ENCODE measurements around the gene SSH2. TPM values are rescaled to one million over a fixed set of nuclear protein-coding genes. Genes with fewer than 3 reads are reported as not detected.
"Not testable (repeated sequence)": the region's sequence is repeated elsewhere in the genome, so short reads cannot be mapped to it uniquely, and the experiment has no call there.

The SSH2 gene
- total RNA-seq, 2 experiments from 2014 or later: 32.6 to 36.1 TPM

GRCh38 chr17:29903471-29903870 is 26.6 kb downstream of the SSH2 start:
- no peak for DNase-seq
- peaks cover 9% of the 10 kb centered on the region for H3K9me3 Mint-ChIP-seq (ENCODE audit: low read depth)
- CTCF ChIA-PET: interaction anchor here (0.6 to 1.8 kb wide), 3 partner anchors 11 to 788 kb away, joined by 3 to 6 read pairs (median 5); no protein-coding TSS in a partner anchor
- no peaks in the 10 kb centered on the region for H3K27me3 Mint-ChIP-seq
- POLR2A ChIA-PET: no interaction called here
- H3K27ac Mint-ChIP-seq: no peak overlapping the region
- H3K36me3 Mint-ChIP-seq (ENCODE audit: low read depth): peaks cover 12% of the 10 kb centered on the region
- no peak for ATAC-seq
- intact Hi-C loops (cut with DNase I, micrococcal nuclease): no loop called here
- H3K4me1 Mint-ChIP-seq: peaks cover 33% of the 10 kb centered on the region
- no peak overlapping the region for H3K4me3 Mint-ChIP-seq

- H3K27ac Mint-ChIP-seq; H3K4me3 Mint-ChIP-seq; H3K36me3 Mint-ChIP-seq (ENCODE audit: low read depth); intact Hi-C loops (cut with DNase I, micrococcal nuclease); CTCF ChIA-PET; DNase-seq; H3K27me3 Mint-ChIP-seq; ATAC-seq; POLR2A ChIA-PET; H3K9me3 Mint-ChIP-seq (ENCODE audit: low read depth): not testable (repeated sequence)
- peaks cover 20% of the 10 kb centered on the region for H3K4me1 Mint-ChIP-seq
Measured at GRCh38 chr17:29897136-29897535, 32.9 kb downstream of the SSH2 start.

GRCh38 chr17:29892201-29892600 is 37.8 kb downstream of the SSH2 start:
- H3K4me3 Mint-ChIP-seq: no peak overlapping the region
- CTCF ChIA-PET: interaction anchor here (1.0 to 1.2 kb wide), 2 partner anchors 12 to 21 kb away, joined by 4 to 5 read pairs; no protein-coding TSS in a partner anchor
- DNase-seq (no peak), ATAC-seq (no peak)
- intact Hi-C loops (cut with DNase I, micrococcal nuclease): no loop called here
- H3K27me3 Mint-ChIP-seq: no peaks in the 10 kb centered on the region
- no peak overlapping the region for H3K27ac Mint-ChIP-seq
- POLR2A ChIA-PET: no interaction called here
- H3K9me3 Mint-ChIP-seq (ENCODE audit: low read depth): peaks cover 5% of the 10 kb centered on the region
- H3K36me3 Mint-ChIP-seq (ENCODE audit: low read depth): peaks cover 10% of the 10 kb centered on the region
- H3K4me1 Mint-ChIP-seq: peaks cover 22% of the 10 kb centered on the region

- H3K36me3 Mint-ChIP-seq (ENCODE audit: low read depth): peaks cover 10% of the 10 kb centered on the region
- no peaks in the 10 kb centered on the region for H3K27me3 Mint-ChIP-seq
- H3K4me1 Mint-ChIP-seq: peaks cover 22% of the 10 kb centered on the region
- ChIA-PET CTCF (interaction anchor here (0.6 to 0.9 kb wide), 2 partner anchors 15 to 22 kb away, joined by 3 read pairs; no protein-coding TSS in a partner anchor), POLR2A (interaction anchor here (0.6 kb wide), 1 partner anchor 40 kb away, joined by 8 read pairs; no protein-coding TSS in a partner anchor)
- H3K9me3 Mint-ChIP-seq (ENCODE audit: low read depth): peaks cover 5% of the 10 kb centered on the region
- no peak overlapping the region for H3K27ac Mint-ChIP-seq
- no peak overlapping the region for H3K4me3 Mint-ChIP-seq
- intact Hi-C loops (cut with DNase I, micrococcal nuclease): no loop called here
- no peak for DNase-seq
- ATAC-seq: no peak
Measured at GRCh38 chr17:29891131-29891530, 38.9 kb downstream of the SSH2 start.

GRCh38 chr17:29885031-29885640 is 44.9 kb downstream of the SSH2 start:
- Mint-ChIP-seq H3K27me3 (no peaks in the 10 kb centered on the region), H3K27ac (no peak overlapping the region), H3K4me1 (peaks cover 18% of the 10 kb centered on the region), H3K36me3 (ENCODE audit: low read depth) (peaks cover 3% of the 10 kb centered on the region), H3K4me3 (no peak overlapping the region), H3K9me3 (ENCODE audit: low read depth) (no peaks in the 10 kb centered on the region)
- ATAC-seq: no peak
- no peak for DNase-seq
- POLR2A ChIA-PET: no interaction called here
- CTCF ChIA-PET: interaction anchor here (0.9 to 1.2 kb wide), 2 partner anchors 46 to 77 kb away, joined by 4 to 5 read pairs; no protein-coding TSS in a partner anchor
- intact Hi-C loops (cut with DNase I, micrococcal nuclease): no loop called here

GRCh38 chr17:29883497-29883896 is 46.5 kb downstream of the SSH2 start:
- POLR2A ChIA-PET: no interaction called here
- H3K4me1 Mint-ChIP-seq: peaks cover 20% of the 10 kb centered on the region
- H3K36me3 Mint-ChIP-seq (ENCODE audit: low read depth): peaks cover 2% of the 10 kb centered on the region
- no peak overlapping the region for H3K27ac Mint-ChIP-seq
- H3K4me3 Mint-ChIP-seq: no peak overlapping the region
- CTCF ChIA-PET: no interaction called here
- no peak for ATAC-seq
- DNase-seq: no peak
- intact Hi-C loops (cut with DNase I, micrococcal nuclease): no loop called here
- H3K9me3 Mint-ChIP-seq (ENCODE audit: low read depth): no peaks in the 10 kb centered on the region
- H3K27me3 Mint-ChIP-seq: no peaks in the 10 kb centered on the region

- no peaks in the 10 kb centered on the region for H3K27me3 Mint-ChIP-seq
- CTCF ChIA-PET: interaction anchor here (1.3 kb wide), 1 partner anchor 49 kb away, joined by 3 read pairs; no protein-coding TSS in a partner anchor
- peaks cover 7% of the 10 kb centered on the region for H3K36me3 Mint-ChIP-seq (ENCODE audit: low read depth)
- H3K9me3 Mint-ChIP-seq (ENCODE audit: low read depth): no peaks in the 10 kb centered on the region
- no peak for ATAC-seq
- no peak overlapping the region for H3K27ac Mint-ChIP-seq
- no peak for DNase-seq
- POLR2A ChIA-PET: no interaction called here
- H3K4me1 Mint-ChIP-seq: peaks cover 24% of the 10 kb centered on the region
- no peak overlapping the region for H3K4me3 Mint-ChIP-seq
- intact Hi-C loops (cut with DNase I, micrococcal nuclease): no loop called here
Measured at GRCh38 chr17:29881256-29881655, 48.8 kb downstream of the SSH2 start.

- ChIA-PET CTCF (interaction anchor here (0.6 kb wide), 1 partner anchor 51 kb away, joined by 3 read pairs; no protein-coding TSS in a partner anchor), POLR2A (interaction anchor here (0.7 kb wide), 1 partner anchor 55 kb away, joined by 3 read pairs; no protein-coding TSS in a partner anchor)
- no peak for DNase-seq
- Mint-ChIP-seq H3K9me3 (ENCODE audit: low read depth) (no peaks in the 10 kb centered on the region), H3K4me3 (no peak overlapping the region), H3K27ac (no peak overlapping the region), H3K36me3 (ENCODE audit: low read depth) (peaks cover 5% of the 10 kb centered on the region), H3K4me1 (peaks cover 30% of the 10 kb centered on the region), H3K27me3 (no peaks in the 10 kb centered on the region)
- ATAC-seq: no peak
- intact Hi-C loops (cut with DNase I, micrococcal nuclease): no loop called here
Measured at GRCh38 chr17:29880031-29880430, 50.0 kb downstream of the SSH2 start.

- ChIA-PET POLR2A (no interaction called here), CTCF (interaction anchor here (1.1 kb wide), 1 partner anchor 10 kb away, joined by 3 read pairs; no protein-coding TSS in a partner anchor)
- Mint-ChIP-seq H3K4me1 (peaks cover 16% of the 10 kb centered on the region), H3K27ac (no peak overlapping the region), H3K4me3 (no peak overlapping the region), H3K27me3 (no peaks in the 10 kb centered on the region), H3K36me3 (ENCODE audit: low read depth) (peaks cover 5% of the 10 kb centered on the region), H3K9me3 (ENCODE audit: low read depth) (no peaks in the 10 kb centered on the region)
- ATAC-seq: peak; percentile 83
- no peak for DNase-seq
- intact Hi-C loops (cut with DNase I, micrococcal nuclease): no loop called here
Measured at GRCh38 chr17:29874931-29875596, 55.0 kb downstream of the SSH2 start.

GRCh38 chr17:29874358-29874757 is 55.7 kb downstream of the SSH2 start:
- H3K27me3 Mint-ChIP-seq; H3K36me3 Mint-ChIP-seq (ENCODE audit: low read depth); intact Hi-C loops (cut with DNase I, micrococcal nuclease); H3K9me3 Mint-ChIP-seq (ENCODE audit: low read depth); H3K4me3 Mint-ChIP-seq; DNase-seq; ATAC-seq; POLR2A ChIA-PET; H3K27ac Mint-ChIP-seq: not testable (repeated sequence)
- peaks cover 14% of the 10 kb centered on the region for H3K4me1 Mint-ChIP-seq
- CTCF ChIA-PET: interaction anchor here (0.6 to 1.2 kb wide), 3 partner anchors 9 to 391 kb away, joined by 3 to 7 read pairs (median 3); no protein-coding TSS in a partner anchor

GRCh38 chr17:29873476-29873875 is 56.6 kb downstream of the SSH2 start:
- H3K27me3 Mint-ChIP-seq: no peaks in the 10 kb centered on the region
- intact Hi-C loops (cut with DNase I, micrococcal nuclease): no loop called here
- peaks cover 19% of the 10 kb centered on the region for H3K4me1 Mint-ChIP-seq
- no peak overlapping the region for H3K4me3 Mint-ChIP-seq
- ATAC-seq (no peak), DNase-seq (no peak)
- POLR2A ChIA-PET: interaction anchor here (0.6 kb wide), 2 partner anchors 70 to 133 kb away, joined by 5 to 7 read pairs; no protein-coding TSS in a partner anchor
- CTCF ChIA-PET: interaction anchor here (0.6 to 1.2 kb wide), 3 partner anchors 58 to 82 kb away, joined by 3 to 7 read pairs (median 4); no protein-coding TSS in a partner anchor
- H3K27ac Mint-ChIP-seq: no peak overlapping the region
- no peaks in the 10 kb centered on the region for H3K9me3 Mint-ChIP-seq (ENCODE audit: low read depth)
- peaks cover 5% of the 10 kb centered on the region for H3K36me3 Mint-ChIP-seq (ENCODE audit: low read depth)
